ENCODE measurements around the gene APH1A. TPM values are rescaled to one million over a fixed set of nuclear protein-coding genes. Genes with fewer than 3 reads are reported as not detected.

Gene APH1A
- total RNA-seq, 1 experiment from 2014 or later = 115 TPM

GRCh38 chr1:150281221-150281757 lies 12.5 kb upstream of the APH1A start:
- H3K9ac ChIP-seq (ENCODE audit: extremely low read depth, insufficient read length, low read length) = peak overlapping the region; percentile 82

More at GRCh38 chr1:150281221-150281757, 12.5 kb upstream of the APH1A start:
- H3K27ac Mint-ChIP-seq = peak overlapping the region; percentile 92 to 98 (median 97)
- H4K5ac ChIP-seq (ENCODE audit: insufficient read length, low read depth, low read length) = no peak overlapping the region
- peaks cover 17% of the 10 kb centered on the region for H3K23me2 ChIP-seq (ENCODE audit: insufficient read length, low read depth, low read length, poor library complexity, severe bottlenecking)
- H3K27me3 Mint-ChIP-seq (ENCODE audit: low read depth) = peaks cover 18% of the 10 kb centered on the region
- H3K9me3 ChIP-seq (ENCODE audit: control insufficient read depth, low read depth, low read length) = no peaks in the 10 kb centered on the region
- H3K4ac ChIP-seq (ENCODE audit: low read depth, low read length) = no peak overlapping the region; the same call in 1 of the 2 replicates
- TF ChIP-seq CTCF (conservative IDR thresholded peaks at IDR 0.05) = peak; percentile 86
- H3T11ph ChIP-seq (ENCODE audit: low read length) = no peak overlapping the region
- H2BK15ac ChIP-seq (ENCODE audit: low read depth, low read length) = no peak overlapping the region; the same call in 1 of the 2 replicates
- peak overlapping the region; percentile 92 for H3K4me2 ChIP-seq (ENCODE audit: insufficient read depth, insufficient read length, low read length)
- no peak overlapping the region for H3K56ac ChIP-seq (ENCODE audit: insufficient read length, low read depth, low read length)
- H3K36me3 Mint-ChIP-seq (ENCODE audit: insufficient read depth in 1 of 3, low read depth in 3 of 3) = peaks cover 5 to 34% (median 29%) of the 10 kb centered on the region in 3 experiments
- peak overlapping the region; percentile 84 to 95 for H3K4me3 Mint-ChIP-seq
- no peak overlapping the region for H2BK20ac ChIP-seq (ENCODE audit: low read depth, low read length, poor library complexity, severe bottlenecking)
- no peak overlapping the region for H2AK5ac ChIP-seq (ENCODE audit: insufficient read length, low read length)
- H3K79me1 ChIP-seq (ENCODE audit: insufficient read depth, low read depth, low read length, poor library complexity, severe bottlenecking) = no peaks in the 10 kb centered on the region
- H2BK5ac ChIP-seq (ENCODE audit: insufficient read length, low read length) = no peak overlapping the region
- H2BK120ac ChIP-seq (ENCODE audit: low read depth, low read length, poor library complexity, severe bottlenecking) = no peak overlapping the region
- H3K9me3 Mint-ChIP-seq = no peaks in the 10 kb centered on the region; a peak in 2 of 5 replicates
- H3K4me1 ChIP-seq (ENCODE audit: insufficient read depth, low read length) = no peaks in the 10 kb centered on the region
- H4K20me1 ChIP-seq (ENCODE audit: control insufficient read depth, insufficient read depth, insufficient read length) = peaks cover under 1% of the 10 kb centered on the region
- no peak overlapping the region for H3K27ac ChIP-seq (ENCODE audit: insufficient read length, low read depth, low read length)
- no peak overlapping the region for H3K23ac ChIP-seq (ENCODE audit: insufficient read length, low read depth, low read length)
- H2BK12ac ChIP-seq (ENCODE audit: insufficient read length, low read depth, low read length) = peak overlapping the region; percentile 91
- no CpG with 5 or more reads among the region's 15 CpGs for WGBS (ENCODE audit: extremely low coverage, insufficient read length, low lambda C conversion rate)
- peak overlapping the region; percentile 3 for H3K14ac ChIP-seq (ENCODE audit: insufficient read depth, low read length)
- no peak overlapping the region for H4K8ac ChIP-seq (replicated peaks; ENCODE audit: insufficient read length, low read depth, low read length)
- peak overlapping the region; percentile 78 for H3K18ac ChIP-seq (ENCODE audit: insufficient read length, low read depth, low read length)
- DNase-seq = peak; percentile 72
- H3K27me3 ChIP-seq (ENCODE audit: insufficient read depth, low read length) = no peaks in the 10 kb centered on the region
- H3K4me1 Mint-ChIP-seq = peaks cover 22 to 27% of the 10 kb centered on the region in 2 experiments
- no peaks in the 10 kb centered on the region for H3K79me2 ChIP-seq (ENCODE audit: insufficient read depth, low read length)
- no peak overlapping the region for H4K91ac ChIP-seq (ENCODE audit: insufficient read length, low read depth, low read length)
- no peak overlapping the region for H2AFZ ChIP-seq (ENCODE audit: low read length)

Data from H9 (cell line).